ENCODE results near the gene CCDC116. TPM values are rescaled to one million over a fixed set of nuclear protein-coding genes. Genes with fewer than 3 reads are reported as not detected.

The CCDC116 gene
- total RNA-seq, 1 donor from 2014 or later: 1.0 TPM

DNA sequence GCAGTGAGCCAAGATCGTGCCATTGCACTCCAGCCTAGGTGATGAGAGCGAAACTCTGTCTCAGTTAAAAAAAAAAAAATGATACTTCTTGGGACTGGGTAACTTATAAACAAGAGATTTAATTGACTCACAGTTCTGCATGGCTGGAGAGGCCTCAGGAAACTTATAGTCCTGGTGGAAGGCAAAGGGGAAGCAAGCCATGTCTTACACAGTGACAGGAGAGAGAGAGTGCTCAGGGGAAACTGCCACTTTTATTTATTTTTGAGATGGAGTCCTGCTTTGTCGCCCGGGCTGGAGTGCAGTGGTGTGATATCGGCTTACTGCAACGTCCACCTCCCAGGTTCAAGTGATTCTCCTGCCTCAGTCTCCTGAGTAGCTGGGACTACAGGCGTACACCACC, 17.7 kb downstream of the CCDC116 start:
- Mint-ChIP-seq H3K36me3 (ENCODE audit: low read depth) (peaks cover 12% of the 10 kb centered on the region), H3K27ac (no peak overlapping the region), H3K4me3 (no peak overlapping the region), H3K9me3 (no peaks in the 10 kb centered on the region), H3K4me1 (peaks cover 19% of the 10 kb centered on the region), H3K27me3 (no peaks in the 10 kb centered on the region)
- TF ChIP-seq, protein P1, sequence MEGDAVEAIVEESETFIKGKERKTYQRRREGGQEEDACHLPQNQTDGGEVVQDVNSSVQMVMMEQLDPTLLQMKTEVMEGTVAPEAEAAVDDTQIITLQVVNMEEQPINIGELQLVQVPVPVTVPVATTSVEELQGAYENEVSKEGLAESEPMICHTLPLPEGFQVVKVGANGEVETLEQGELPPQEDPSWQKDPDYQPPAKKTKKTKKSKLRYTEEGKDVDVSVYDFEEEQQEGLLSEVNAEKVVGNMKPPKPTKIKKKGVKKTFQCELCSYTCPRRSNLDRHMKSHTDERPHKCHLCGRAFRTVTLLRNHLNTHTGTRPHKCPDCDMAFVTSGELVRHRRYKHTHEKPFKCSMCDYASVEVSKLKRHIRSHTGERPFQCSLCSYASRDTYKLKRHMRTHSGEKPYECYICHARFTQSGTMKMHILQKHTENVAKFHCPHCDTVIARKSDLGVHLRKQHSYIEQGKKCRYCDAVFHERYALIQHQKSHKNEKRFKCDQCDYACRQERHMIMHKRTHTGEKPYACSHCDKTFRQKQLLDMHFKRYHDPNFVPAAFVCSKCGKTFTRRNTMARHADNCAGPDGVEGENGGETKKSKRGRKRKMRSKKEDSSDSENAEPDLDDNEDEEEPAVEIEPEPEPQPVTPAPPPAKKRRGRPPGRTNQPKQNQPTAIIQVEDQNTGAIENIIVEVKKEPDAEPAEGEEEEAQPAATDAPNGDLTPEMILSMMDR (IDR thresholded peaks at IDR 0.05): no peak
- intact Hi-C loops (cut with micrococcal nuclease): no loop called here
- DNase-seq: no peak
- ChIA-PET CTCF (no interaction called here), POLR2A (no interaction called here)
- no peak for ATAC-seq (ENCODE audit: low read depth)

DNA sequence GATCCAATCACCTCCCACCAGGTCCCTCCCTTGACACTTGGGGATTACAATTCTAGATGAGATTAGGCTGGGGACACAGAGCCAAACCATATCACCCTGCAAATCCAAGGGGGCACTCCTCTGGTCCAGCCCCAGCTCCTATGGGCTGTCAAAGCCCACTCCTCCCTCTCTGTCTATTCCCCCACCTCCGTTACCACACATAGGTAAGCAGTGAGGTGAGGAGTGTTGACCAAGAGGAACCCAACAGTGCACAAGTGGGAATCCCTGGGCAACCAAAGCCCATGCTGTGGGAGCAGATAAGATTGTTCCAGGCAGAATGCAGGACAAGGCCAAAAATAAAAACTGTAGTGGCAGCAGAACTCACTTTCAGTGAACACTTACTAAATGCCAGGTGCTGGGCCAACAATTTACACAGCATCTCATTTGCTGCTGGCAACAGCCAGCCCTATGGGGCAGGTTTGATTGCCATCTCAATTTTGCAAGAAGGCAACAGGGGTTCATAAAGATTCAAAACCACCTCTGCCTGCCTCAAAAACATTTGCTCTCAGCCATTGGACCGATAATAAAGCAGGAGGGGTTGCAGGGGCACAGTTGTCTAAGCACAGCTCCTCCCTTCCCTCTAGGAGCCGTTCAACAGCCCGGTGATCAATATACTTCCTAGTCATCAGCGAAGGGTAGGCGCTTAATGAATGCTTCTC, 18.4 kb downstream of the CCDC116 start:
- Mint-ChIP-seq H3K9me3 (no peaks in the 10 kb centered on the region), H3K36me3 (ENCODE audit: low read depth) (peaks cover 8% of the 10 kb centered on the region), H3K4me1 (peaks cover 19% of the 10 kb centered on the region), H3K27me3 (no peaks in the 10 kb centered on the region), H3K27ac (no peak overlapping the region), H3K4me3 (peak overlapping the region; percentile 90)
- ATAC-seq (ENCODE audit: low read depth) (no peak), DNase-seq (no peak)
- ChIA-PET CTCF (interaction anchor here (1.5 kb wide), 1 partner anchor 8 kb away, joined by 7 read pairs; the partner anchor contains the start of gene SDF2L1), POLR2A (interaction anchor here (1.9 to 2.0 kb wide), 2 partner anchors 9 to 22 kb away, joined by 10 to 16 read pairs; partner anchors contain the start of genes SDF2L1 and YDJC)
- intact Hi-C loops (cut with micrococcal nuclease): no loop called here
- TF ChIP-seq, protein P1 (IDR thresholded peaks at IDR 0.05): no peak

DNA sequence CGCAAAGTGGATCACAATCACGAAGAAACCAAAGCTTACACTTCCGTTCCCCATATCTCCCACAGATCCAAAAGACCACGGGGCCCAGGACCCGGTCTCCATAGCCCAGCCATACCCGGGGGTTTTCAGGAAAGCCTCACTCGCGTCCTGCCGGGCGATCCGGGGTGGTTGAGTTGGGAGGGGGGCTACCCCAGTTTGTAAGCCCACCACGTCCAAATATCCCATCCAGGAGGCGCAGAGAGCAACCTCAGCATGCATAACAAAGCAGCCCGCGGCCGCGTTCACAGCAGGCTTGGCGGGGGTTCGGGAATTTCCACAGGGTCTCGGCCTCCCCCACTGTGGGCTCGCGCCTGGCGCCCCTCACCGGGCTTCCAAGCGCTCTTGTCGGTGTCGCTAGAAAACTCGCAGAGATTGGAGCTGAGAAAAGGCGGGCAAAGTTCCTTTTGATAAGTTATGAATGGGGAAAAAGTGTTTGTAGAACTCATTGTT, 19.0 kb downstream of the CCDC116 start:
- intact Hi-C loops (cut with micrococcal nuclease): loop anchor here (1.0 kb wide), 1 partner anchor 9 kb away; the partner anchor contains the start of gene SDF2L1
- H3K4me3 Mint-ChIP-seq: peak overlapping the region; percentile 90
- H3K27me3 Mint-ChIP-seq: no peaks in the 10 kb centered on the region
- peaks cover 19% of the 10 kb centered on the region for H3K4me1 Mint-ChIP-seq
- H3K9me3 Mint-ChIP-seq: no peaks in the 10 kb centered on the region
- ChIA-PET POLR2A (interaction anchor here (1.0 to 2.0 kb wide), 3 partner anchors 10 to 22 kb away, joined by 6 to 16 read pairs (median 10); partner anchors contain the start of genes PPIL2, SDF2L1 and YDJC), CTCF (interaction anchor here (1.5 kb wide), 1 partner anchor 9 kb away, joined by 7 read pairs; the partner anchor contains the start of gene SDF2L1)
- H3K36me3 Mint-ChIP-seq (ENCODE audit: low read depth): peaks cover 3% of the 10 kb centered on the region
- DNase-seq (no peak), ATAC-seq (ENCODE audit: low read depth) (peak; percentile 21)
- H3K27ac Mint-ChIP-seq: peak overlapping the region; percentile 46
- TF ChIP-seq, protein P1 (IDR thresholded peaks at IDR 0.05): no peak

DNA sequence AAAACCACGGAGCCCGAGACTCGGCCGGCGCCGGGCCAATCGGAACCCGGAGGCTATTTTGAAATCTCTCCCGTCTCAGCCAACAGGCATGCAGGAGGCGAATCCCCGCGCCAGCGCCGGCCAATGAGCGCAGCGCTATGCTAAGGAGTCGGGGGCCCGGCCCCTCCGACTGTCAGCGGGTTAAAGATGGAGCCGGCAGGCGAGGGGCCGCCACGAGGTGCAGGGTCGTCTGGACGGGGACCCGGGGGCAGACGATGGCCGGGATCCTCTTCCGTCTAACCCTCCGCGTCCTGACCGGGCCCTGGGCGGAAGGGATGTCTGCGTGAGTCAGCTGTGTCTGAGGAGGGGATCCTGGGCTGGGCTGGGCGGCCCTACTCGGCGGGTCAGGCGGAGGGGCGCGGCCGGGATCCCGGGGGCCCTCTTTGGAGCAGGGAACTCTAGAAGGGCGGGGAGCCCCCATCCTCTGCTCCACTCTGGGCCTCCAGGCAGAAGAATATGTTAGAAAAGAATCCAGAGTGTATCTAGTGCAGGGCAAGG, 19.5 kb downstream of the CCDC116 start:
- ChIA-PET CTCF (interaction anchor here (1.5 kb wide), 1 partner anchor 9 kb away, joined by 7 read pairs; the partner anchor contains the start of gene SDF2L1), POLR2A (interaction anchor here (1.0 to 2.0 kb wide), 3 partner anchors 10 to 23 kb away, joined by 6 to 16 read pairs (median 10); partner anchors contain the start of genes PPIL2, SDF2L1 and YDJC)
- Mint-ChIP-seq H3K4me1 (peaks cover 21% of the 10 kb centered on the region), H3K27me3 (no peaks in the 10 kb centered on the region), H3K27ac (no peak overlapping the region), H3K36me3 (ENCODE audit: low read depth) (no peaks in the 10 kb centered on the region), H3K9me3 (no peaks in the 10 kb centered on the region), H3K4me3 (peak overlapping the region; percentile 90)
- peak; percentile 98 for ATAC-seq (ENCODE audit: low read depth)
- TF ChIP-seq, protein P1 (IDR thresholded peaks at IDR 0.05): no peak
- peak; percentile 77 for DNase-seq
- intact Hi-C loops (cut with micrococcal nuclease): loop anchor here (1.0 kb wide), 1 partner anchor 10 kb away; the partner anchor contains the start of gene SDF2L1

Data from activated B cell treated with CpG ODN at 0.5 μM for 24 hours (primary cell).